CD14-positive monocyte (primary cell): ENCODE data around the gene PLXDC2. TPM values are rescaled to one million over a fixed set of nuclear protein-coding genes. Genes with fewer than 3 reads are reported as not detected.
A peak's percentile ranks its signal among the peaks of the same experiment; 100 is the strongest.

Experiments used
- DNase-seq, 3 donors: peaks; one replicate each; pipeline ENCODE4 v3.0.0-alpha.2; 2011 to 2022
- H2AFZ ChIP-seq: 2 replicates; pipeline ENCODE4 v1.6.0; 2012; ENCODE audit warnings: mild to moderate bottlenecking, low read depth, low read length, inconsistent platforms; ENCODE audit not compliant: insufficient read depth, poor library complexity, severe bottlenecking
- H3K27ac ChIP-seq, 2 donors: 1 replicate in 1 of 2; 2 replicates in 1 of 2; pipeline ENCODE4 v1.5.1; 2012 to 2013; ENCODE audit warnings: low read length in 2 of 2, control low read depth in 1 of 2, inconsistent platforms in 1 of 2, low read depth in 1 of 2, mild to moderate bottlenecking in 1 of 2
- H3K27me3 ChIP-seq, 2 donors: one replicate each; pipeline versions ENCODE4 v1.6.0 to v1.6.1; 2011 to 2013; ENCODE audit warnings: low read length in 2 of 2; ENCODE audit not compliant: control insufficient read depth in 2 of 2, insufficient read depth in 2 of 2
- H3K36me3 ChIP-seq, 2 donors: replicated peaks in 1 of 2; 1 replicate in 1 of 2; 2 replicates in 1 of 2; pipeline versions ENCODE4 v1.5.1 to v1.6.1; 2012 to 2013; ENCODE audit warnings: low read length in 2 of 2, control low read depth in 1 of 2, inconsistent platforms in 1 of 2, mild to moderate bottlenecking in 1 of 2; ENCODE audit not compliant: insufficient read depth in 2 of 2, control insufficient read depth in 1 of 2
- H3K4me1 ChIP-seq, 2 donors: 1 replicate in 1 of 2; 2 replicates in 1 of 2; pipeline versions ENCODE4 v1.5.1 to v1.6.1; 2012 to 2013; ENCODE audit warnings: low read length in 2 of 2, control low read depth in 1 of 2, inconsistent platforms in 1 of 2, mild to moderate bottlenecking in 1 of 2, moderate library complexity in 1 of 2; ENCODE audit not compliant: insufficient read depth in 2 of 2, control insufficient read depth in 1 of 2
- H3K4me2 ChIP-seq: replicated peaks from 2 replicates; pipeline ENCODE3; 2012; ENCODE audit warnings: low read length, moderate library complexity, mild to moderate bottlenecking; ENCODE audit not compliant: poor library complexity, severe bottlenecking; ENCODE audit errors: extremely low read depth
- H3K4me3 ChIP-seq, 3 experiments: fragments of 200-600 bp in 1 of 3; sonication (generic) in 1 of 3; replicated peaks in 1 of 3; 1 replicate in 2 of 3; 2 replicates in 1 of 3; pipeline ENCODE4 v1.5.1; 2011 to 2013; ENCODE audit warnings: low read length in 3 of 3, mild to moderate bottlenecking in 3 of 3, control low read depth in 2 of 3, low read depth in 2 of 3, inconsistent platforms in 1 of 3, moderate library complexity in 1 of 3
- H3K79me2 ChIP-seq: 2 replicates; pipeline ENCODE4 v1.6.0; 2012; ENCODE audit warnings: mild to moderate bottlenecking, control low read depth, inconsistent platforms, low read length, moderate library complexity; ENCODE audit not compliant: insufficient read depth
- H3K9ac ChIP-seq: 2 replicates; pipeline ENCODE4 v1.6.0; 2017; ENCODE audit warnings: low read length, mild to moderate bottlenecking; ENCODE audit not compliant: insufficient read depth, poor library complexity, severe bottlenecking
- H3K9me3 ChIP-seq, 2 donors: replicated peaks in 1 of 2; 1 replicate in 1 of 2; 2 replicates in 1 of 2; pipeline versions ENCODE4 v1.5.1 to v1.6.1; 2012 to 2013; ENCODE audit warnings: low read length in 2 of 2, control low read depth in 1 of 2; ENCODE audit not compliant: control insufficient read depth in 1 of 2, insufficient read depth in 1 of 2
- H4K20me1 ChIP-seq: 2 replicates; pipeline ENCODE4 v1.6.0; 2012; ENCODE audit warnings: mild to moderate bottlenecking, low read length, control low read depth, moderate library complexity; ENCODE audit not compliant: insufficient read depth
- H3K27ac Mint-ChIP-seq, 7 donors: one replicate each; pipeline ENCODE4 v1.8.0; 2020; ENCODE audit warnings: mild to moderate bottlenecking in 7 of 7, mixed read lengths in 7 of 7, moderate library complexity in 6 of 7, inconsistent platforms in 2 of 7
- H3K27me3 Mint-ChIP-seq, 3 donors: one replicate each; pipeline ENCODE4 v1.8.0; 2021 to 2022; ENCODE audit warnings: low read depth in 3 of 3, mild to moderate bottlenecking in 3 of 3, mixed read lengths in 3 of 3, moderate library complexity in 3 of 3, inconsistent platforms in 1 of 3
- H3K36me3 Mint-ChIP-seq, 2 donors: one replicate each; pipeline ENCODE4 v1.8.0; 2020; ENCODE audit warnings: mixed read lengths in 2 of 2, inconsistent platforms in 1 of 2, mild to moderate bottlenecking in 1 of 2
- H3K4me1 Mint-ChIP-seq: one replicate; pipeline ENCODE4 v1.8.0; 2020; ENCODE audit warnings: mild to moderate bottlenecking, mixed read lengths
- H3K4me3 Mint-ChIP-seq, 2 donors: one replicate each; pipeline ENCODE4 v1.8.0; 2020; ENCODE audit warnings: mild to moderate bottlenecking in 2 of 2, mixed read lengths in 2 of 2, moderate library complexity in 1 of 2
- H3K9me3 Mint-ChIP-seq, 7 donors: one replicate each; pipeline ENCODE4 v1.8.0; 2020 to 2022; ENCODE audit warnings: mixed read lengths in 7 of 7, mild to moderate bottlenecking in 6 of 7, moderate library complexity in 6 of 7, inconsistent platforms in 2 of 7
- WGBS: methylation state at CpG from one replicate; pipeline ENCODE4 v1.1.5; 2013; ENCODE audit warnings: missing lambda C conversion rate; ENCODE audit not compliant: insufficient coverage; 5-methylcytosine and 5-hydroxymethylcytosine counted together
- intact Hi-C, 2 donors: fragments of 100-400 bp; cut with micrococcal nuclease; formaldehyde crosslinking; loops; one replicate each; pipeline versions ENCODE4 v1.15.0 to v1.15.1; 2023
- polyA plus RNA-seq, 3 donors: library from polyadenylated mRNA; depleted of rRNA in 1 of 3; unstranded in 2 of 3; stranded (reverse) in 1 of 3; fragments of 300-500 nt in 2 of 3; fragments of >200 nt in 1 of 3; fragmentation: Illumina TruSeq in 2 of 3; gene quantifications; 1 replicate in 2 of 3; 2 replicates in 1 of 3; pipeline ENCODE4 v1.2.3, GENCODE V29; 2012 to 2021
- TF ChIP-seq, protein P1 (sequence below): fragments of 200-600 bp; IDR thresholded peaks from one replicate; pipeline ENCODE4 v1.8.0; 2022; ENCODE audit warnings: antibody characterized with exemption, mild to moderate bottlenecking

Gene PLXDC2
- polyA plus RNA-seq, 3 donors, result 37.5 to 128 (median 93.6) TPM

DNA sequence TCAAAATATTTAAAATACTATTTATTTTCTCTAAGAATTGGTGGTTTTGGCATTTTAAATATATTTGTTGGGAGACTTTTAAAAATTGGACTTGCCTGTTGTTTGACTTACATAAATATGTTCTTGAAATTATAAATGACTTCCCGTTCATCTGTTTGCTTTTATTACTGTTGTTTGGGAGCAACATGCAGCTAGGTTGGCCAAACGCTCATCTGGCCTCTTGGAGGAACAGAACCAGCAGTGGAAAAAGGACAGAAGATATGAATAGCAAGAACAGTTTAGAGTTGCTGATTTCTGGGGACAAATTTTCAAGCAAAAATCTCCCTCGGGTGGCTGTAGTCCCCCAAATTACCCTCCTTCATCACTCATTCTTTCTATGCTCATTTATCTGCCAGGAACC, 41.6 kb downstream of the PLXDC2 start:
- no peak for DNase-seq
- H3K36me3 ChIP-seq, result peaks cover 0 to 24% of the 10 kb centered on the region in 2 donors
- H3K79me2 ChIP-seq, result peaks cover 92% of the 10 kb centered on the region
- H4K20me1 ChIP-seq, result peaks cover 100% of the 10 kb centered on the region
- H3K27me3 Mint-ChIP-seq, result peaks cover 0 to 2% (median 0%) of the 10 kb centered on the region in 3 donors
- no peak overlapping the region for H3K27ac ChIP-seq
- H3K9ac ChIP-seq, result no peak overlapping the region
- H2AFZ ChIP-seq, result no peak overlapping the region
- H3K36me3 Mint-ChIP-seq, result peaks cover 37 to 48% of the 10 kb centered on the region in 2 donors
- no peaks in the 10 kb centered on the region for H3K27me3 ChIP-seq
- WGBS, result 90% methylated on average over 3 of the region's 3 CpGs
- no peak overlapping the region for H3K4me2 ChIP-seq
- peak overlapping the region in 1 of 7 donors; percentile 1 for H3K27ac Mint-ChIP-seq
- no peaks in the 10 kb centered on the region for H3K9me3 Mint-ChIP-seq
- no peaks in the 10 kb centered on the region for H3K9me3 ChIP-seq
- TF ChIP-seq, protein P1, sequence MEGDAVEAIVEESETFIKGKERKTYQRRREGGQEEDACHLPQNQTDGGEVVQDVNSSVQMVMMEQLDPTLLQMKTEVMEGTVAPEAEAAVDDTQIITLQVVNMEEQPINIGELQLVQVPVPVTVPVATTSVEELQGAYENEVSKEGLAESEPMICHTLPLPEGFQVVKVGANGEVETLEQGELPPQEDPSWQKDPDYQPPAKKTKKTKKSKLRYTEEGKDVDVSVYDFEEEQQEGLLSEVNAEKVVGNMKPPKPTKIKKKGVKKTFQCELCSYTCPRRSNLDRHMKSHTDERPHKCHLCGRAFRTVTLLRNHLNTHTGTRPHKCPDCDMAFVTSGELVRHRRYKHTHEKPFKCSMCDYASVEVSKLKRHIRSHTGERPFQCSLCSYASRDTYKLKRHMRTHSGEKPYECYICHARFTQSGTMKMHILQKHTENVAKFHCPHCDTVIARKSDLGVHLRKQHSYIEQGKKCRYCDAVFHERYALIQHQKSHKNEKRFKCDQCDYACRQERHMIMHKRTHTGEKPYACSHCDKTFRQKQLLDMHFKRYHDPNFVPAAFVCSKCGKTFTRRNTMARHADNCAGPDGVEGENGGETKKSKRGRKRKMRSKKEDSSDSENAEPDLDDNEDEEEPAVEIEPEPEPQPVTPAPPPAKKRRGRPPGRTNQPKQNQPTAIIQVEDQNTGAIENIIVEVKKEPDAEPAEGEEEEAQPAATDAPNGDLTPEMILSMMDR, result no peak
- H3K4me1 ChIP-seq, result peaks cover 10 to 16% of the 10 kb centered on the region in 2 donors
- H3K4me1 Mint-ChIP-seq, result peaks cover 21% of the 10 kb centered on the region
- H3K4me3 ChIP-seq, result no peak overlapping the region
- intact Hi-C loops, result no loop called here
- H3K4me3 Mint-ChIP-seq, result no peak overlapping the region

DNA sequence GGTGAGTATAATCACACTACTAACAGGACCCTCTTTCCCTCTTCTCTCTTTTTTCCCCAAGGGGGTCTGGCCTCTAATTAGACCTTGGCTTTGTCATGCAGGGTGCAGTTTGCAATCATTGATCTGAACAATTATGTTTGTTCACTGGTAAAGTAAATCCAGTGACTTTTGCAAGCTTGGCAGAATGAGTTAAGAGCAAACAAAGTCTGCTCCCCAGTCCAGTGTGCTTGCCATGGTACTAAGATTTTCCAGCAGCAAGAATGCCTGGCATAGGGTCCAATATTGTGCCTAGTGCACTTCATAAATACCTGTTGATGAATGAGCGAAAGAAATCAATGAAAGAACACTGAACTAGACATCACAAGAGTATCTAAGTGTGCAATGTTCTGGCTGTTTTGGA, 43.9 kb downstream of the PLXDC2 start:
- Mint-ChIP-seq H3K4me3 (no peak overlapping the region), H3K4me1 (peaks cover 22% of the 10 kb centered on the region), H3K9me3 (peaks cover 0 to 4% (median 0%) of the 10 kb centered on the region in 7 donors), H3K27me3 (peaks cover 0 to 2% (median 0%) of the 10 kb centered on the region in 3 donors), H3K27ac (peak overlapping the region in 2 of 7 donors; percentile 3 to 17), H3K36me3 (peaks cover 41% of the 10 kb centered on the region in 2 donors)
- Histone ChIP-seq H3K9me3 (no peaks in the 10 kb centered on the region), H3K27me3 (no peaks in the 10 kb centered on the region), H4K20me1 (peaks cover 100% of the 10 kb centered on the region), H3K36me3 (peaks cover 0 to 22% of the 10 kb centered on the region in 2 donors), H3K4me1 (peaks cover 10 to 16% of the 10 kb centered on the region in 2 donors), H3K79me2 (peaks cover 94% of the 10 kb centered on the region), H3K4me2 (no peak overlapping the region), H3K4me3 (no peak overlapping the region), H3K9ac (no peak overlapping the region), H3K27ac (no peak overlapping the region), H2AFZ (no peak overlapping the region)
- no CpG with 5 or more reads among the region's 1 CpG for WGBS
- no peak for DNase-seq
- intact Hi-C loops, result no loop called here
- TF ChIP-seq, protein P1, result no peak
